Brain pericyte (primary cell): ENCODE results near the gene LRRC37A3.
"Not testable (repeated sequence)": the region's sequence is repeated elsewhere in the genome, so short reads cannot be mapped to it uniquely, and the experiment has no call there.

Source experiments
- DNase-seq: peaks from one replicate; pipeline ENCODE4 v3.0.0-alpha.2; 2012; ENCODE audit warnings: low read depth, low spot score

Gene LRRC37A3

DNA sequence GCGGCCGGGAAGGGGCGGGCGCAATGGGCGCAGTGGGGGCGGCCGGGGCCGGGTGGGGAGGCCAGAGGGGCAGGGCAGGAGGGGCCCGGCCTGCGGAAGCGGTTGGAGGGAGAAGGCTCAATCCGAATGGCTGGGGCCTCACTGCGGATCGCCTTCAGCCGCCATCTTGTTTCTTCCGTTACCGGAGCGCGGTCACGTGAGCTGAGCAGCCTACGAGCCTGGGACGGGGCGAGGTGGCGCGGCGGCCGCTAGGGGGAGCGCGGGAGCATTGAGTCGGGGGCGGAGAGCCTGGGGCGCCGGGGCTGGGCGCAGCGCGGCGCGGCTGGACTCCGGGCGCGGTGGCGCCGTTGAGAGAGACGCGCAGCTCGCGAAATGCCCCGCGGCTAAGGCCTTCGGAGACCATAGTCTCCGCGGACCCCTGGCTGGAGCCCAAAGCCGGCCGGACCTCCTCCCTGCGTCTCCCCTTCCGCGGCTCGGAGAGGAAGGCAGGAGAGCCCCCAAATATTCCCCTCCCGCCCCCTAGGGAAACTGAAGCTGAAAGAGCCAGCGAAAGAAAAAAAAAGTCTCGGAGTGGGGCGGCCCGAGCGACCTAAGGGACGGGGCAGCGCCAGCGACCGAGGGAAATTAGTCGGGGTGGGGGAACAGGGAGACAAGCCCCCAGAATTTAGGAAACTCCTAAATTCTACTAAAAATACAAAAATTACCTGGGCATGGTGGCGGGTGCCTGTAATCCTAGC, at the start of gene LRRC37A3:
Gene LRRC37A3 (minus strand): TSS at position 190 of the 737 bp plus-strand sequence. CDS start 22,221 bp downstream, outside the sequence.
- peak; percentile 77 for DNase-seq

DNA sequence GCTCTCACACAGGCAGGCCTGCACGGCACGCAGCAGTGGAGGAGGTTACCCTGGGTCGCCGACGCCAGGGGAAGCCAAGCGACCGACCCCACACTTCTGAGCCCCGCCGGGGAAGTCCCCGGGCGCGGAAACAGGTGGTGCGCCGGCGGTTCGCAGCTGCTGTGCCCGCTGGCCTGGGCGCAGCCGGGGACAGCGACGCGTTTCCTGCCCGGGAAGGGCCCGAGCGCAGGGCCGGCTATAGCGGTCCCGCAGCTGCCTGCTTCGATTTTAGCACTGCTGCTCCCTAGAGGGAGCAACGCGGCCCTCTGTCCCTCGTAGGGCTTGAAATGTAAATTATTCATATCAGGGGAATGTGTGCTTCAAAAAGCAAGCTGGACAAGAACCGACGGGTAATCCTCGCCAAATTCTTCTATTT, 46.6 kb upstream of the LRRC37A3 start:
- DNase-seq, result not testable (repeated sequence)

DNA sequence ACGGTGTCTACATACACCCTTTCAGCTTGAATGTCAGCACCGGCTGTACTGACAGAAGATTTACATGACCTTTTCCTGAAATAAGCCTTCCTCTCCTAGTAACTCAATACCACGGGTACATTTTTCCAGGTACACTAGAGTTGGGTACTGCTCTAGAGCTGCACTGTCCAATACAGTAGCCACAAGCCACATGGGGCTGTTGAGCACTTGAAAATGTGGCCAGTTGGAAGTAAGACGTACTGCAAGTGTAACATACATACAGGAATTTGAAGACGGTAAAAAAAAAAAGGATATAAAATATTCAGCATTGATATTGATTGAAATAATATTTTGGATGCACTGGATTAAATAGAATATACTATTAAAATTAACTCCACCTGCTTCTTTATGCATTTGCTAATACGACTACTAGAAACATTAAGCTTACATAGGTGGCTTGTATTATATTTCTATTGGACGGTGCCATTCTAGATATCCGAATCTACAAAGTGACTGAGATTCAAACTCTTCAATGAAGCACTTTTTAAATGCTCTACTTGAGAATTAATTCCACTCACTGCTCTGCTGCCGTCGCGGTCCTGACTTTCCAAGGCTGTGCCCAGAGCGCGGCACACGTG, 46.1 kb upstream of the LRRC37A3 start:
- DNase-seq, result not testable (repeated sequence)

DNA sequence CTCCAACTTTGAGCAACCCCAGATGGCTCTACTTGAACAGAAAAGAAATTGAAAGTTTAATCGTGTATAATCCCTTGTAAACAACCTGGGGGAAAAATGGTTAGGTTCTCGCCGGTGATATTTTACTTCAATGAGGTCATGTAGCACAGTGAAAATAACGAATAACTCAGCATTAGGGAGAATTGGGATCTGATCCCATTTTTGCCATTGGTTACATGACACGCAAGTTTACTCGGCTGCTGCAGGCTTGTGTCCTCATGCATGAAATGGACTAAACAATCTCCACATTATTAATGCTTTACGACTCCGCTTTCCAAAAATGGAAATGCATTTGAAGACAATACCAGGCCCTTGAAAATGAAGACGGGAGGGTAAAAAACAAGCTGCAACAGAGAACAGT, 45.5 kb upstream of the LRRC37A3 start:
- DNase-seq, result no peak

DNA sequence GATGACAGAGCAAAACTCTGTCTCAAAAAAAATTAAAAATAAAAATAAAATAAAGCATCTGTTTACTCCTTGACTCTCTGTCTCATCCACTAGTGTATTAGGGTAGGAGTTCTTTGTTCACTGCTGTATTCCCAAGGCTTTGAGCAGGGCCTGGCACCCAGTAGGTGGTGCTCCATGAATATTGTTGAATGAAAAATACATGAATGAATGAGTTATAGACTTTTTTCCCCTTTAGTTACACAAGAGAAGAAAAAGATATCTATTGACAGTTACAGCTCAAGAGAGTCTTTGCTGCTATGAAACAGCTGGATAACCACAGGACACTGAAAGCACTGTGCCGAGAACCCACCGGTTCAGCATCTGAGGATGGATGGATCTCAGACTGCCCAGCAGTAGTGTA, 44.5 kb upstream of the LRRC37A3 start:
- not testable (repeated sequence) for DNase-seq

DNA sequence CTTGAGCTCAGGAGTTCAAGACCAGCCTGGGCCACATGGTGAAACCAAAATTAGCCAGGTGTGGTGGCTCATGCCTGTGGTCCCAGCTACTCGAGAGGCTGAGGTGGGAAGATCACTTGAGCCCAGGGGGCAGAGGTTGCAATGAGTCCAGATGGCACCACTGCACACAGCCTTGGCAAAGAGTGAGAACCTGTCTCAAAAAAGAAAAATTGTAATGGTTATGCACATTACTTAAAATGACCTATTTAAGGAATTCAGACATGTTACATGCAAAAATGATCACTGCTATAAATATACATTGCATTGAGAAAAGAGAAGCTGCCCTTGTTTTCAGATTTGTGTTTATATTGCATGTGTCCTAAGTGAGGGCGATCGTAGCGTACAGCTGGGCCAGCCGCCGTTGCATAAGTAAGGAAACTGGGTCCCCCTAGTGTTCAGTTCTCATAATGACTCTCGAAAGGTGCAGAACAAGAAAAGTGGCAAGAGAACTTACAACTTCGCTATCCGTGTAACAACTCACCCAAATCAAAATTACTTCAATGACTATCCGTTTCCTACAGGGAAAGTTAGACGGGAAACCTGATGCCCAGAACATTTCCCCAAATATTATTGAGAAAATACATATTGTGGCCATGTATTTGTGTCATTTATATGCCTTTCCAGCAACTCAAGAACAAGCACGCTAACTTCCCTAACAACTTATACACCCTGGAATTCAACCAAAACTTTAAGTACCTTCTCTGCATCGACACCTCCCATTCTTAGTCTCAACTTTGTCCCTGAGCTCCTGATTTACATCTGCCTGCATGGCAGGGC, 42.5 kb upstream of the LRRC37A3 start:
- DNase-seq, result peak; percentile 29

DNA sequence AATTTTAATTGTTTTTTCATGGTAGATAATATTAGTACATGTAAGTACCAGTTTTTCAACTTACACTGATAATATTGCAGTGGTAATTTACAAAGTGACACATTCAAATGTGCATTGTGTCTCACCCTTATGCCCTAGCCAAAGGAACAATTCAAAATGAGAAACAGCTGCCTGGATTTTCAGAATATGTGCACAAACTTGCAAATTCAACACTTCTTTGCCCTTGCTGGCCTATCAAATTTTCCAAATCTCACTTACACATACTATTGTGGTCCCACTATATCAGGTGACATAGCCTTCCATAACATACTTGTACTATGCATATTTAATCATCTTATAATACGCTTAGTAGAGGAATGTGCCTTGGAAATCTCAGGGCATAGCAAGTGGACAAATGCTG, 32.6 kb upstream of the LRRC37A3 start:
- no peak for DNase-seq

DNA sequence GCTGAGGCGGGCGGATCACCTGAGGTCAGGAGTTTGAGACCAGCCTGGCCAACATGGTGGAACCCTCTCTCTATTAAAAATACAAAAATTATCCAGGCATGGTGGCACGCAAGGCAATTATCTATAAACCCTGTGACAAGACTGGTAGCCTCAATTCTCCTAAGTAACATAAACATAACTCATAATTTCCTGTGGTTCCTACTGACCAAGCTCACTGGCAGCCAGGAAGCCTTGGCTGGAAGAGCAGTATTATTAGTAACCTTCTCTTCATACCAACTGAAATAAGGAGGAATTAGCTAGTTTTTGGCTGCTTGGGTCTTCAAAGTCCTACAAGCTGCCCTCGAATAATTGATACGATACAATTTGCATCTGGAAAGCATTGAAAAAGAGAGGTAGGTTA, 31.6 kb upstream of the LRRC37A3 start:
- no peak for DNase-seq

DNA sequence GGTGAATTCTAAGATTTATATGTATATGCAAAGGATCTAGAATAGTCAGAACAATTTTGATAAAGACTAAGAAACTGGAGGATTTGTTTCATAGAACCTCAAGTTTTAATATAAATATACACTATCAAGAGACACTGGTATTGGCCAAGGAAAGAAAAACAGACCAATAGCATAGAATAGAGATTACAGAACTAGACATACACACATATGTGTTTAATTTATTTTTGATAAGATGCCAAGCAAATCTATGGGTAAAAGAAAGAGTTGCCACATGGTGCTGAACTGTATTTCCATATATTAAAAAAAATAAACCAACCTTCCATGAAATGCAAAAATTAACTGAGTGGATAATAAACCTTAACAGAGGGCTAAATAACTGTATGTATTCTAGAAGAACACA, 27.9 kb upstream of the LRRC37A3 start:
- no peak for DNase-seq

DNA sequence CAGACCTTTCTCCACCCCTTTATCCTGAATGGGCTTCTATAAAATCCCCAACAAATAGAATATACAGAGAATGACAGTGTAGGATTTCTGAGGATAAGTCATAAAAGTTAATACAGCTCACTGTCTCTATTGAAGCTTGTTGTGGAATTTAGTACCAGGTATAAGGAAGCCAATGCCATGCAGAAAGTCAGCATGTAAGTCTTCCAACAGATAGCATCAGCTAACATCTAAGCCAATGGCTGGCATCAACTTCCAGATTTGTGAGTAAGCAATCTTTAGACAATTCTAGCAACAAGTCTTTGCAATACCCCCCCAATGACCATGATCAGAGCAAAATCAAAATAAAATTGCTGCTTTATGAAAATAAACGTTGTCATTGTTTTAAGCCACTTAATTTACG, 22.5 kb upstream of the LRRC37A3 start:
- no peak for DNase-seq

DNA sequence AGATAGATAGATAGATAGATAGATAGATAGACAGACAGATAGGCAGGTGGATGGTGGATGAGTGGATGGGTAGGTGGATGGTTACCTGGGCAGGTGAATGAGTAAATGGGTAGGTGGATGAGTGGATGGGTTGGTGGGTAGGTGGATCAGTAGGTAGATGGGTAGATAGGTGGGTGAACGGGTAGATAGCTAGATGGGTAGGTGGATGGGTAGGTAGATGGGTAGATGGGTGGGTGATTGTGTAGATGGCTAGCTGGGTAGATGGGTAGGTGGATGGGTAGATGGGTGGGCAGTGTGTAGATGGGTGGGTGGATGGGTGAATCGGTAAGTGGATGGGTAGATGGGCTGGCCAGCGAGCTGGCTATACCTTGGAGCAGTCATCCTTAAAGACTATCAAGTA, 21.8 kb upstream of the LRRC37A3 start:
- DNase-seq, result no peak

DNA sequence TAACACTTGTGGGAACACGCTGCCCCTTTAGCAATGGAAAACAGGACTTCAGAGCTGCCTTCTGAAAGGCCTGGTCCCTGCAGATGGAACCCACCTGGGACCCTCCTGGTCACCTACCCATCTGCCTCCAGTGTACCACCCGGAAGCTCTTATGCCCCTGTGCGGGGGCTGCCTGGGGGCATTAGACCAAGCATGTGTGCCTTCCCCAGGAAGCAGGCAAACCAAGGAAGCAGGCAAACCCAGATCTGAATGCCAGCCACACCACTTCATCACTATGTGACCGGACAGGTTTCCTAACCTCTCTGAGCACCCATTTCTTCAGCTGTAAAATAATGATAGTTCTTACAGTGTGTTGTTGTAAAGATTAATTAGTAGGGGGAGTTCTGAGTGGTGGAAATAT, 20.8 kb upstream of the LRRC37A3 start:
- no peak for DNase-seq

DNA sequence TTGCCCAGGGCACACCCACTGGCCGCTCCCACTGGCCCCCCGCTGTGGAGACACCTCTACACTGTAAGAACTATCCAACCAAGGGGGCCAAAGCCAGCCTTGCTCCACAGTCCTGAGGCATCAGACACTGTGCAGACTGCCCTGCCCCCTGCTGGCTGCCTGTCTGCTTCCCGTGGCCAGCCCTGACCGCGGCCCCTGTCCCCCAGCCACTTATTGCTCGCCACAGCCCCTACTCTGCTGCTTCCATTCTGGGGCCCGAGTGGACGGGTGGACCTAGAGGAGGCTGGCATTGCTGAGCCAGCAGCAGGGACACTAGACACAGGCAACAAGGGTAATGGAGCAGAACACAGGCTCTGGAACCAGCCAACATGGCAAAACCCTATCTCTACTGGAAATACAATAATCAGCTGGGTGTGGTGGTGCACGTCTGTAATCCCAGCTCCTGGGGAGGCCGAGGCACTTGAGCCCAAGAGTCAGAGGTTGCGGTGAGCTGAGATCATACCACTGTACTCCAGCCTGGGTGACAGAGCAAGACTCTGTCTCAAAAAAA, 19.7 kb upstream of the LRRC37A3 start:
- DNase-seq, result no peak

DNA sequence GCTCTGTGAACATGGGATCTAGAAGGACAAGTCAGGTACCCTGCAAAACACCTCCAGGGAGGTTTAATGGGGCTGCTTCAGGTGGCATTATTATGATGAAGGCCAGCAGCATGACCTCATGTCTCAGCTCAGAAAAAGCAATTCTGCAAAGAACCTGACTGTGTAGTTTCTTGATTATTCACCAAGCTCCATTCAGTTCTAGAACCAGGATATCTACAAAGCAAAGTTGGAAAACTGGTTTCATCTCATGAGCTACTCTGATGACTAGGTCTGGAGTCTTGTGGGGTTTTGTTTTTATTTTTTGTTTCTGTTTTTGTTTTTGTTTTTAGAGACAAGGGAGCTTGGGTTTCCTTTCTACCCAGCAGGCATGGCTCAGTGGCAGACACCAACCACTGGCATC, 19.0 kb upstream of the LRRC37A3 start:
- DNase-seq, result no peak

DNA sequence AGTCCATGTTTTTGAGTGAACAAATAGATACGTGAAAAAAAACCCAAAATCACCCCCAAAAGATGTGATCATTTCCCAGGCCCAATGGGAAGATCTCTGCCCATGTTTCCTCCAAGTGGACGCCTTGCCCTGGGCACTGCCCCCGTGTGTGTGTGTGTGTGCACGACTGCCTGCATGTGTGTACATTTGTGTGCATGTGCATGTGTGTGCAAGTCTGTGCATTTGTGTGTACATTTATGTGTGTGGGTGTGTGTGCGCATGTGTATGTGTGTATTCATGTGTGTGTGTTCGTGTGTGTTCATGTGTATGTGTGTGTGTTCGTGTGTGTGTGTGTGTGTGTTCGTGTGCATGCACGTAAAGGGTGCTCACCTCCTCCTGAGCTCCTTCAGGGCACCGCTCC, 16.8 kb upstream of the LRRC37A3 start:
- DNase-seq, result no peak

DNA sequence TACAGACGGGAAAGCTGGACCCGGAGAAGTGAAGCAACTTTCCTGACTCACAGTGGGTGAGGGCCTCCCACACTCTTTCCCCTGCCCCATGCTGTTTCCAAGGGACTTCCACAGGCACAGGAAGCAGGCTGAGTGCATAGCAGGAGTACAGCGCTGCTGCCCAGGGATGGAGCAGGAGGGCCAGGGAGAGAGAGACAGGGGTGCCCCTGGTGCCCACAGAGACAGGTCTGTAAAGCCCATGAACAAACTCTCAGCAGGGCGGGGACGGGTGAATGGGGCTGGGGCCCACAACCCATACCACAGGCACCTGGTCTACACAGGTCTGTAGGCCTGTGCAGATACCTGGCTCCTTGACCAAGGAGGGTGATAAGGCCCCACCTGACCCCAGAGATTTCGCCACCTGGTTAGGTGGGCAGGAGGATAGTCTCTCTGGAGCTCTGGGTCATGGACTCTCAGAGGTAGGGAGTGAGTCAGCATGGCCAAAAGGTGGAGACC, 15.1 kb upstream of the LRRC37A3 start:
- not testable (repeated sequence) for DNase-seq

DNA sequence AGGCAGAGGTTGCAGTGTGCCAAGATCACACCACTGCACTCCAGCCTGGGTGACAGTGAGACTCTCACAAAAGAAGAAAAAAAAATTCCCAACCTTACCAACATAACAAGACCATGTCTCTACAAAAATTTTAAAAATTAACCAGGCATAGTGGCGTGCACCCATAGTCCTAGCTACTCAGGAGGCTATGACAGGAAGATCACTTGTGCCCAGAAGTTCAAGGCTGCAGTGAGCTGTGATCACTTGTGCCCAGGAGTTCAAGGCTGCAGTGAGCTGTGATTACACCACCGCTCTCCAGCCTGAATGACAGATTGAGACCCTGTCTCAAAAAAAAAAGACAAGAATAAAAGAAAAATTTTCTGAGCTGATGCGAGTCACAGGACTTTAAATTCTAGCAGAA, 13.6 kb upstream of the LRRC37A3 start:
- DNase-seq, result not testable (repeated sequence)

DNA sequence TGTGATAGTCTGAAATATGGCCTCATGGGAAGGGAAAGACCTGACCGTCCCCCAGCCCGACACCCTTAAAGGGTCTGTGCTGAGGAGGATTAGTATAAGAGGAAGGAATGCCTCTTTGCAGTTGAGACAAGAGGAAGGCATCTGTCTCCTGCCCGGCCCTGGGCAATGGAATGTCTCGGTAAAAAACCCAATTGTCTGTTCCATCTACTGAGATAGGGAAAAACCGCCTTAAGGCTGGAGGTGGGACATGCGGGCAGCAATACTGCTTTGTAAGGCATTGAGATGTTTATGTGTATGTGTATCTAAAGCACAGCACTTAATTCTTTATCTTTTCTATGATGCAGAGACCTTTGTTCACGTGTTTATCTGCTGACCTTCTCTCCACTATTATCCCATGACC, 11.1 kb upstream of the LRRC37A3 start:
- DNase-seq, result not testable (repeated sequence)

DNA sequence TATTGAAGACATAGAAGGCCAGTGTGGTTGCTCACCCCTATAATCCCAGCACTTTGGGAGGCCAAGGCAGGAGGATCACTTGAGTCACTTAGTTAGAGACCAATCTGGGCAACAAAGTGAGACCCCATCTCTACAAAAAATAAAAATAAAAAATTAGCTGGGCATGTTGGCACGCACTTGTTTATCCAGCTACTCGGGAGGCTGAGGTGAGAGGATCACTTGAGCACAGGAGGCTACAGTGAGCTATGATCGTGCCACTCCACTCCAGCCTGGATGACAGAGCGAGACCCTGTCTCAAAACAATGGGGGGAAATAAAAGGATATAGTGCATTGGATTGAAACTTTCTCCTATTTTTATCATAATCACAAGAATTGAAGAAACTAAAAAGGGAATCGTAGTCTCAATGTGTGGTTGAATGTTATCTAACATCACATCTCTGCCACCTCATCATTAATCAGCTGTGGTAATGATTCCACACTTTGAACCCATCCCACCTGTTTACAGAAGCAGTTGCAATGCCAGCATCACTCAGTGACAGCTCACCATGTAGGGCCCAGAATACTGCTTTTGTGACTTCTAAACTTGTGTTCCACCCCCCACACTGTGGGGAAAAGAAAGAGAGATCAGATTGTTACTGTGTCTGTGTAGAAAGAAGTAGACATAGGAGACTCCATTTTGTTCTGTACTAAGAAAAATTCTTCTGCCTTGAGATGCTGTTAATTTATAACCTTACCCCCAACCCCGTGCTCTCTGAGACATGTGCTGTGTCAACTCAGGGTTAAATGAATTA, 10.3 kb upstream of the LRRC37A3 start:
- DNase-seq, result not testable (repeated sequence)

DNA sequence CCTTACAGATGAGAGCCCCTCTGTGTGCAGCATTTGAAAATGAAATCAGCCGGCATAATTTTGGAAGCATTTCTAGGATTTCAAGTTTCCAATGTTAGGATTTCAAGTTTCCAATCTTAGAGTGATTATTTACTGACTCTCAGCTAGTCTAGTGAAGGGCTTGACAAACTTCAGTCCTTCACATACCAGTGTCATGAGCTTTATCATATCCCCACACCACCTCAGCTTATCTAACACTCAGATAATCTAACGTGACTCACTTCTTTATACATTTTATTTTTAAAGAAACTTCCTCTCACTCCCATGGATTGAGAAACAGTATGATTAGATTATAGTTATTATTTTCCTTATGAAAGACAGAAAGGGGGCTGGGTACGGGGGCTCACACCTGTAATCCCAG, 9.4 kb upstream of the LRRC37A3 start:
- DNase-seq, result not testable (repeated sequence)

DNA sequence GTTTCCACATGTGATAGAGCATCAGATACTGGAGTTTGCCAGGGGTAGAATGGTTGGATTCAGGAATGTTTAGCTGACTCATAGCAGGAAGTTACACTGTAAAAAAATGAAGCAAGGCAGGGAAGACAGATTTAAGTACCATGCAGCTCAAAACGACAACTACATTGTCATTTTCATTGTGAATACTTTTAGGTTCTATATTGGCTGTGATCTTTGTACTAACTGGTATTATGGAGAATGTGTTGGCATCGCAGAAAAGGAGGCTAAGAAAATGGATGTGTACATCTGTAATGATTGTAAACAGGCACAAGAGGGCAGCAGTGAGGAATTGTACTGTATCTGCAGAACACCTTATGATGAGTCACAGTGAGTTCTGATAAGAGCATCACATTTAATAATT, 8.2 kb upstream of the LRRC37A3 start:
- DNase-seq, result not testable (repeated sequence)
